HCT116 (cell line): ENCODE measurements around the gene LCN15. TPM values are rescaled to one million over a fixed set of nuclear protein-coding genes. Genes with fewer than 3 reads are reported as not detected.

Source experiments
- ATAC-seq: fragments of 200-7000 bp; cut with Tn5 transposase; 2 replicates; pipeline ENCODE4 v1.9.1; 2020; ENCODE audit warnings: mild to moderate bottlenecking, moderate library complexity
- BruUV-seq: library from RNA; stranded (reverse); fragments of 400-500 nt; replicated peaks from 2 replicates; lab custom pipeline; 2021; lab: Mats Ljungman, UMichigan
- CTCF ChIA-PET: fragments of 300-600 bp; sonication (Branson Sonifier 250); formaldehyde crosslinking; loops from one replicate; lab custom pipeline; 2021; ENCODE audit warnings: antibody characterized with exemption; lab: Charles Lee
- POLR2A ChIA-PET: fragments of 300-600, 350-600 bp; sonication (Branson Sonifier 250); formaldehyde crosslinking; loops from one replicate; lab custom pipeline; 2021; ENCODE audit warnings: antibody characterized with exemption; lab: Charles Lee
- RAD21 ChIA-PET, 2 experiments: fragments of 300-600 bp; sonication (Branson Sonifier 250); formaldehyde crosslinking; loops; one replicate each; lab custom pipeline; 2023; ENCODE audit warnings: low total read pairs in 2 of 2; ENCODE audit not compliant: uncharacterized antibody in 2 of 2, unreplicated experiment in 2 of 2, low non-redundant PET in 1 of 2; lab: Charles Lee
- DNase-seq: peaks from one replicate; pipeline ENCODE4 v3.0.0-alpha.2; 2010; ENCODE audit warnings: low read depth, low spot score
- H2AFZ ChIP-seq: fragments of 200-600 bp; shearing (Covaris generic), sonication (generic); 2 replicates; pipeline ENCODE4 v1.6.1; 2017; ENCODE audit warnings: low read depth, mixed run types, mixed read lengths, antibody characterized with exemption, low read length; ENCODE audit not compliant: poor library complexity, severe bottlenecking
- H3K27ac ChIP-seq: 2 replicates; pipeline ENCODE4 v1.5.1; 2012; ENCODE audit warnings: low read depth, low read length
- H3K27me3 ChIP-seq: fragments of 200-600 bp; sonication (generic); 2 replicates; pipeline ENCODE4 v1.6.1; 2016; ENCODE audit warnings: mixed run types, low read length, mixed read lengths; ENCODE audit not compliant: insufficient read depth
- H3K36me3 ChIP-seq, 2 experiments: fragments of 200-500 bp in 1 of 2; fragments of 200-600 bp in 1 of 2; sonication (Bioruptor generic) in 1 of 2; sonication (generic) in 1 of 2; 2 replicates each; pipeline versions ENCODE4 v1.5.1 to v1.6.1; 2014 to 2016; ENCODE audit warnings: low read length in 2 of 2, inconsistent platforms in 1 of 2, mixed read lengths in 1 of 2, mixed run types in 1 of 2; ENCODE audit not compliant: insufficient read depth in 2 of 2, control insufficient read depth in 1 of 2
- H3K4me1 ChIP-seq, 2 experiments: fragments of 200-600 bp in 1 of 2; sonication (generic) in 1 of 2; 2 replicates each; pipeline versions ENCODE4 v1.5.1 to v1.6.1; 2012 to 2017; ENCODE audit warnings: low read length in 2 of 2, inconsistent platforms in 1 of 2, mild to moderate bottlenecking in 1 of 2, mixed read lengths in 1 of 2, mixed run types in 1 of 2, moderate library complexity in 1 of 2; ENCODE audit not compliant: insufficient read depth in 2 of 2, control insufficient read depth in 1 of 2
- H3K4me2 ChIP-seq: fragments of 200-600 bp; sonication (generic); 2 replicates; pipeline ENCODE4 v1.6.1; 2017; ENCODE audit warnings: mixed run types, low read length, mixed read lengths
- H3K4me3 ChIP-seq, 2 experiments: fragments of 200-600 bp in 1 of 2; sonication (generic) in 1 of 2; replicated peaks in 1 of 2; 2 replicates each; pipeline ENCODE4 v1.5.1; 2011 to 2016; ENCODE audit warnings: low read length in 2 of 2, control low read depth in 1 of 2, low read depth in 1 of 2, mild to moderate bottlenecking in 1 of 2, mixed read lengths in 1 of 2, mixed run types in 1 of 2
- H3K79me2 ChIP-seq: fragments of 200-600 bp; sonication (generic); 2 replicates; pipeline ENCODE4 v1.6.1; 2017; ENCODE audit warnings: mild to moderate bottlenecking, mixed run types, low read length, moderate library complexity, mixed read lengths; ENCODE audit not compliant: insufficient read depth
- H3K9ac ChIP-seq: fragments of 200-600 bp; sonication (generic); 2 replicates; pipeline ENCODE4 v1.6.1; 2016; ENCODE audit warnings: low read length, mixed read lengths
- H3K9me2 ChIP-seq: fragments of 200-600 bp; sonication (generic), shearing (Covaris generic); 2 replicates; pipeline ENCODE4 v1.6.1; 2017; ENCODE audit warnings: mixed run types, mild to moderate bottlenecking, moderate library complexity; ENCODE audit not compliant: insufficient read depth
- H3K9me3 ChIP-seq, 2 experiments: fragments of 200-500 bp in 1 of 2; fragments of 200-600 bp in 1 of 2; sonication (Bioruptor generic) in 1 of 2; sonication (generic) in 1 of 2; 2 replicates each; pipeline ENCODE4 v1.6.1; 2014 to 2017; ENCODE audit warnings: low read length in 2 of 2, mixed read lengths in 2 of 2, inconsistent platforms in 1 of 2, low read depth in 1 of 2, mild to moderate bottlenecking in 1 of 2, mixed run types in 1 of 2, moderate library complexity in 1 of 2; ENCODE audit not compliant: control insufficient read depth in 1 of 2, insufficient read depth in 1 of 2
- H4K20me1 ChIP-seq: fragments of 200-600 bp; sonication (generic), shearing (Covaris generic); 2 replicates; pipeline ENCODE4 v1.6.1; 2017; ENCODE audit warnings: mixed run types, mild to moderate bottlenecking, moderate library complexity; ENCODE audit not compliant: insufficient read depth
- CBX3 ChIP-seq: IDR thresholded peaks from 2 replicates; pipeline ENCODE4 v1.6.1; 2012; ENCODE audit warnings: low read depth
- CEBPB ChIP-seq: IDR thresholded peaks from 2 replicates; pipeline ENCODE4 v1.6.1; 2012; ENCODE audit warnings: low read depth
- EGR1 ChIP-seq: IDR thresholded peaks from 2 replicates; pipeline ENCODE4 v1.6.1; 2012; ENCODE audit warnings: low read depth
- EZH2phosphoT487 ChIP-seq: fragments of 200-600 bp; IDR thresholded peaks from 2 replicates; pipeline ENCODE4 v1.6.1; 2018; ENCODE audit warnings: antibody characterized with exemption, borderline replicate concordance
- FOSL1 ChIP-seq: IDR thresholded peaks from 2 replicates; pipeline ENCODE4 v1.6.1; 2012; ENCODE audit warnings: low read depth
- JUND ChIP-seq: IDR thresholded peaks from 2 replicates; pipeline ENCODE4 v1.6.1; 2012
- POLR2A ChIP-seq: IDR thresholded peaks from 2 replicates; pipeline ENCODE4 v1.7.0; 2011; ENCODE audit warnings: borderline replicate concordance; ENCODE audit not compliant: insufficient read depth, insufficient read length; ENCODE audit errors: extremely low read depth
- SIN3A ChIP-seq: IDR thresholded peaks from 2 replicates; pipeline ENCODE4 v1.6.1; 2012; ENCODE audit warnings: low read depth
- SP1 ChIP-seq: IDR thresholded peaks from 2 replicates; pipeline ENCODE4 v1.6.1; 2012; ENCODE audit warnings: low read depth
- TCF7L2 ChIP-seq: IDR thresholded peaks from 2 replicates; pipeline ENCODE4 v1.7.0; 2011; ENCODE audit warnings: borderline replicate concordance, inconsistent platforms; ENCODE audit not compliant: insufficient read depth, insufficient read length; ENCODE audit errors: extremely low read depth
- YY1 ChIP-seq: IDR thresholded peaks from 2 replicates; pipeline ENCODE4 v1.6.1; 2011; ENCODE audit warnings: low read length, low read depth, moderate library complexity, mild to moderate bottlenecking; ENCODE audit not compliant: insufficient replicate concordance; ENCODE audit errors: extremely low read depth
- ZNF274 ChIP-seq: fragments of 200-500 bp; sonication (Bioruptor generic); IDR thresholded peaks from 2 replicates; pipeline ENCODE4 v1.6.1; 2014; ENCODE audit warnings: mild to moderate bottlenecking, low read depth, low read length, inconsistent platforms
- intact Hi-C: fragments of 100-400 bp; cut with micrococcal nuclease; formaldehyde crosslinking; loops from 2 replicates; pipeline ENCODE4 v1.10.0; 2022
- total RNA-seq: library from RNA; stranded (reverse); gene quantifications from one replicate; pipeline ENCODE4 v1.2.1, GENCODE V29; 2021; ENCODE audit not compliant: unreplicated experiment
- TF ChIP-seq, protein P1 (sequence below): IDR thresholded peaks from 2 replicates; pipeline ENCODE4 v1.6.1; 2012
- TF ChIP-seq, protein P2 (sequence below): IDR thresholded peaks from 2 replicates; pipeline ENCODE4 v1.6.1; 2012; ENCODE audit warnings: low read depth
- TF ChIP-seq, protein P3 (sequence below): IDR thresholded peaks from 2 replicates; pipeline ENCODE4 v1.6.1; 2012

LCN15 gene
- total RNA-seq, 1 experiment from 2014 or later, result 0.76 TPM

DNA sequence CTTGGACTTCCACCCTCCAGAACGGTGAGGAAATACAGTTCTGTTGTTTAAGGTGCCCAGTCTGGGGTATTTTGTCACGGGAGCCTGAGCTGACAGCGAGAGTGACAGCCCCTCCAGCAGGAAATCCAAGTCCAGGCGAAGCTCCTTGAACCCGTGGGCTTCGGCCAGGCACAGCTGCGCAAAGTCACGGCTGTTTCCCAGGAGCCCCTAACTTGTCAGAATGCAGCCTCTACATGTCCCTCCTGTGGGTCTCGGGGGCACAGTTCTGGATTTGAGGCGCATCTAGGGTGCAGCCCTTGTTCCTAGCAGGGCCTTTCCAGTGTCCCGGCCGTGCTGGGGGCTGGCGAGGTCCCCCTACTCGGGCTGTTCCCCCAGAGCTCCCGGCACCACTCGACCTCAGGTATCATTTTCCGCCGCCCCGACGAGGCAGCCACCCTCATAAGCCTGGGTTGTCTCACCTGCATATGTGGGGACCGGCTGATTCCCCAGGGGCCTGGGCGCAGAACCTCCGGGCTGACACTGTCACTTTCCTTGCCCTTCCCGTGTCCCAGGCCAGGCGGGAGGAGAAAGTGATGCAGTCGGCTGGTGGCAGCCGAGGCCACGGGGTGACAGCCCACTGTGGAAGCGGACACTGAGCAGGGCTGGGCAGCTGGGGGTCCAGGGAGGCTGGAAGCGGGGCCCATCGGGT, 10.8 kb downstream of the LCN15 start:
- BruUV-seq, result no TSS peak
- POLR2A ChIA-PET, result no interaction called here
- H3K27me3 ChIP-seq, result no peaks in the 10 kb centered on the region

More for the DNA sequence above, 10.8 kb downstream of the LCN15 start:
- Histone ChIP-seq H3K9ac (no peak overlapping the region), H3K4me1 (no peaks in the 10 kb centered on the region), H4K20me1 (no peaks in the 10 kb centered on the region), H3K27ac (no peak overlapping the region), H3K36me3 (no peaks in the 10 kb centered on the region), H3K4me2 (no peak overlapping the region), H3K9me3 (peaks cover 4 to 22% of the 10 kb centered on the region in 2 experiments; a peak in 3 of 4 replicates), H3K79me2 (no peaks in the 10 kb centered on the region), H3K4me3 (no peak overlapping the region), H2AFZ (no peak overlapping the region), H3K9me2 (no peaks in the 10 kb centered on the region)
- CTCF ChIA-PET, result no interaction called here
- RAD21 ChIA-PET, result no interaction called here
- intact Hi-C loops, result no loop called here
- TF ChIP-seq ZNF274 (no peak), CBX3 (no peak), TCF7L2 (no peak), FOSL1 (no peak), YY1 (no peak), EZH2phosphoT487 (no peak), SP1 (no peak), POLR2A (no peak), JUND (no peak), EGR1 (no peak), CEBPB (no peak), SIN3A (no peak)
- TF ChIP-seq, protein P1, sequence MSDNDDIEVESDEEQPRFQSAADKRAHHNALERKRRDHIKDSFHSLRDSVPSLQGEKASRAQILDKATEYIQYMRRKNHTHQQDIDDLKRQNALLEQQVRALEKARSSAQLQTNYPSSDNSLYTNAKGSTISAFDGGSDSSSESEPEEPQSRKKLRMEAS, result no peak
- TF ChIP-seq, protein P2, sequence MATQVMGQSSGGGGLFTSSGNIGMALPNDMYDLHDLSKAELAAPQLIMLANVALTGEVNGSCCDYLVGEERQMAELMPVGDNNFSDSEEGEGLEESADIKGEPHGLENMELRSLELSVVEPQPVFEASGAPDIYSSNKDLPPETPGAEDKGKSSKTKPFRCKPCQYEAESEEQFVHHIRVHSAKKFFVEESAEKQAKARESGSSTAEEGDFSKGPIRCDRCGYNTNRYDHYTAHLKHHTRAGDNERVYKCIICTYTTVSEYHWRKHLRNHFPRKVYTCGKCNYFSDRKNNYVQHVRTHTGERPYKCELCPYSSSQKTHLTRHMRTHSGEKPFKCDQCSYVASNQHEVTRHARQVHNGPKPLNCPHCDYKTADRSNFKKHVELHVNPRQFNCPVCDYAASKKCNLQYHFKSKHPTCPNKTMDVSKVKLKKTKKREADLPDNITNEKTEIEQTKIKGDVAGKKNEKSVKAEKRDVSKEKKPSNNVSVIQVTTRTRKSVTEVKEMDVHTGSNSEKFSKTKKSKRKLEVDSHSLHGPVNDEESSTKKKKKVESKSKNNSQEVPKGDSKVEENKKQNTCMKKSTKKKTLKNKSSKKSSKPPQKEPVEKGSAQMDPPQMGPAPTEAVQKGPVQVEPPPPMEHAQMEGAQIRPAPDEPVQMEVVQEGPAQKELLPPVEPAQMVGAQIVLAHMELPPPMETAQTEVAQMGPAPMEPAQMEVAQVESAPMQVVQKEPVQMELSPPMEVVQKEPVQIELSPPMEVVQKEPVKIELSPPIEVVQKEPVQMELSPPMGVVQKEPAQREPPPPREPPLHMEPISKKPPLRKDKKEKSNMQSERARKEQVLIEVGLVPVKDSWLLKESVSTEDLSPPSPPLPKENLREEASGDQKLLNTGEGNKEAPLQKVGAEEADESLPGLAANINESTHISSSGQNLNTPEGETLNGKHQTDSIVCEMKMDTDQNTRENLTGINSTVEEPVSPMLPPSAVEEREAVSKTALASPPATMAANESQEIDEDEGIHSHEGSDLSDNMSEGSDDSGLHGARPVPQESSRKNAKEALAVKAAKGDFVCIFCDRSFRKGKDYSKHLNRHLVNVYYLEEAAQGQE, result no peak
- TF ChIP-seq, protein P3, sequence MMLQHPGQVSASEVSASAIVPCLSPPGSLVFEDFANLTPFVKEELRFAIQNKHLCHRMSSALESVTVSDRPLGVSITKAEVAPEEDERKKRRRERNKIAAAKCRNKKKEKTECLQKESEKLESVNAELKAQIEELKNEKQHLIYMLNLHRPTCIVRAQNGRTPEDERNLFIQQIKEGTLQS, result no peak
- DNase-seq, result no peak
- ATAC-seq, result no peak
